ENCODE data around the gene ZDHHC7.

Gene ZDHHC7

DNA sequence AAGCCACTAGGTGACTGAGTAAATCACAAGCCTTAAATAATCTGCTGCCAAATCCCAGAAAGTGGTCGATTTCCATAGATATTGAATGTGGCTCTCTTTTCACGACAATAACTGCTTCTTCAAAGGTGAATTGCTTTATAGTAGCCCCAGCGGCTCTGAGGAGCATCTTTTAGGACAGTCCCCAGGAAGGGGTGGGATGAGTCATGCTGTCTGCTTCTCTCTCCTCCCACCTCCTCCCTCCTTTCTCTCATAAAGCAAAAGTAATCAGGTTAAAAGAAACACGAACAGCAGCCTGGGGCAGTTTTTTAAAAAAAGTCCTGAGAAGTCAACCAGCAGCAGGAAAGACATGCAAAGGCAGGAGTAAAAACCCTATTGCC is 18.1 kb upstream of the ZDHHC7 start:
- Histone ChIP-seq H3K27me3 (ENCODE audit: low read depth, low read length) (no peaks in the 10 kb centered on the region), H3K4me1 (ENCODE audit: control insufficient read depth in 1 of 2, insufficient read depth in 2 of 2, low read length in 2 of 2) (peaks cover 19 to 22% of the 10 kb centered on the region in 2 donors), H3K4me3 (ENCODE audit: low read depth in 1 of 2, low read length in 2 of 2) (peak overlapping the region; percentile 72 to 83), H3K36me3 (ENCODE audit: control insufficient read depth in 1 of 2, insufficient read depth in 2 of 2, low read length in 2 of 2) (peaks cover 0 to 11% of the 10 kb centered on the region in 2 donors), H3K27ac (ENCODE audit: low read length) (peak overlapping the region; percentile 72), H3K9me3 (ENCODE audit: control insufficient read depth in 1 of 2, low read length in 2 of 2) (no peaks in the 10 kb centered on the region)

DNA sequence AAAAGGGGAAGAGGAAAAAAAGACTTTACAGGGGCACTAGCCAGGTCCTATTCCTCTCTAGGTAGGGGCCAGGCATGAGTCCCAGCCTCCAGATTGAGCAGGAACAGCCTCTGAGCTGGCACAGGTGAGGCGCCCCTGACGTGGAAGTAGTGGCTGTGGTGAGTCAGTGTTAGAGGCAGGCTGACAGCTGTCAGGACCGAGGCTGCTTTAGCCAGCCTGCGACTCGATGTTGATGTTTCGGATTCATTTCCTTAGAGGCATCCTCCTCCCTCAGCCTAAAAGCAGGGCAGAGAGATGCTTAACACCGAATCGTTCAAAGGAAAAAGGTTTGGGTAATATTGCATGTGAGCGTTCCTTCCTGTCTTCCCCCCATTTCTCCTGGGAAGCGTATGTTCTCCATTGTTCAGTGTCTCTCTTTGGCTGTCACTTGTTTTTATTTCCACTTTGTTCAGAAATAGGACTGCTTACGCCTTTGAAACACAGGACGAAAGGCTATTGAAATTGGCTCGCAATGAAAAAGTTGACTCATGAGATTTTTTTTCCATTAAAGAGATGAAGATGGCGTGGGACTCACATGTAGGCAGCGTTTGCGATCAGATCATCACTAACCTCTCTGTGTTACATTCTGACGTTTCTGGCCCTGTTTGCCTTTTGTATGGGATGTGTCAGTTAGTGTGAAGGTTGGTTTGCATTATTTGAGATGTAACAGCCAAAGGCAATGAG is 17.5 kb upstream of the ZDHHC7 start:
- H3K27ac ChIP-seq (ENCODE audit: low read length), result peak overlapping the region; percentile 72

DNA sequence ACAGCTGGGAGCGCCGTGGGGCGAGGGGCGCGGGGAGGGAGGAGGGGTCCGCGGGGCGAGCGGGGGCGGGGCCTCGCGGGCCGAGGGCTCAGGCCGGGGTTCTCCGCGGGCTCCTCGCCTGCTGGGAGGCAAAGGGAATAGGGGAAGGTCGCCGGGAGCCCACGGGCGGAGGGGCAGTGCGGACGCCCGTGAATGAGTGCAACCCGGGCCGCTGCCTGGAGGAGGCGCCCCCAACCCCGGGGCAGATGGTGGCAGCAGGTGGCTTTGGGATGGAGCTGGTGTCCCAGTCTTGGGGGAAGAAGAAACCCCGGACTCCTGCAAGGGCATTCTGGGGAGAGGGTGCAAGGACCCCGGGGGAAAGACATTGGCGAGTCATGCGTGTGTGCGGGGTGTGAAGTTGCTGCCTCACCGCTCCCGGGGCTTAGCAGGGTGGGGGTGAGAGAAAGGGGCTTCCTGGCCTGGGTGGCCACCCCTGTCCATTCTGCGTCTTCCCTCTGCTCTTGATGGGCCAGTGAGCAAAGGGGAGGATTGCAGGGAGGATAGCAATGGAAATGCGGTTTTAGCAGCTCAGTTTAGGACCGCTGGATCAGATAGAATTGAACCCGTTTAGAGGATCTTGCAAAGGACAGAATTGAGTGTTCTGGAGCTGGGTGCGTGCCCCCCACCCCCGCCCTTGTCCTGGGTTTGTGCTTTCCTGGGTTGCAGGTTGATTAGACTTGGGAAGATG is 16.8 kb upstream of the ZDHHC7 start:
- Histone ChIP-seq H3K36me3 (ENCODE audit: control insufficient read depth in 1 of 2, insufficient read depth in 2 of 2, low read length in 2 of 2) (peaks cover 0 to 9% of the 10 kb centered on the region in 2 donors), H3K4me3 (ENCODE audit: low read depth in 1 of 2, low read length in 2 of 2) (peak overlapping the region; percentile 72 to 83), H3K9me3 (ENCODE audit: control insufficient read depth in 1 of 2, low read length in 2 of 2) (no peaks in the 10 kb centered on the region), H3K4me1 (ENCODE audit: control insufficient read depth in 1 of 2, insufficient read depth in 2 of 2, low read length in 2 of 2) (peaks cover 19 to 22% of the 10 kb centered on the region in 2 donors), H3K27me3 (ENCODE audit: low read depth, low read length) (no peaks in the 10 kb centered on the region), H3K27ac (ENCODE audit: low read length) (peak overlapping the region; percentile 72)

More for the DNA sequence above, 17.5 kb upstream of the ZDHHC7 start:
- Histone ChIP-seq H3K36me3 (ENCODE audit: control insufficient read depth in 1 of 2, insufficient read depth in 2 of 2, low read length in 2 of 2) (peaks cover 0 to 11% of the 10 kb centered on the region in 2 donors), H3K4me1 (ENCODE audit: control insufficient read depth in 1 of 2, insufficient read depth in 2 of 2, low read length in 2 of 2) (peaks cover 19 to 22% of the 10 kb centered on the region in 2 donors), H3K4me3 (ENCODE audit: low read depth in 1 of 2, low read length in 2 of 2) (peak overlapping the region; percentile 72 to 83), H3K9me3 (ENCODE audit: control insufficient read depth in 1 of 2, low read length in 2 of 2) (no peaks in the 10 kb centered on the region), H3K27me3 (ENCODE audit: low read depth, low read length) (no peaks in the 10 kb centered on the region)

DNA sequence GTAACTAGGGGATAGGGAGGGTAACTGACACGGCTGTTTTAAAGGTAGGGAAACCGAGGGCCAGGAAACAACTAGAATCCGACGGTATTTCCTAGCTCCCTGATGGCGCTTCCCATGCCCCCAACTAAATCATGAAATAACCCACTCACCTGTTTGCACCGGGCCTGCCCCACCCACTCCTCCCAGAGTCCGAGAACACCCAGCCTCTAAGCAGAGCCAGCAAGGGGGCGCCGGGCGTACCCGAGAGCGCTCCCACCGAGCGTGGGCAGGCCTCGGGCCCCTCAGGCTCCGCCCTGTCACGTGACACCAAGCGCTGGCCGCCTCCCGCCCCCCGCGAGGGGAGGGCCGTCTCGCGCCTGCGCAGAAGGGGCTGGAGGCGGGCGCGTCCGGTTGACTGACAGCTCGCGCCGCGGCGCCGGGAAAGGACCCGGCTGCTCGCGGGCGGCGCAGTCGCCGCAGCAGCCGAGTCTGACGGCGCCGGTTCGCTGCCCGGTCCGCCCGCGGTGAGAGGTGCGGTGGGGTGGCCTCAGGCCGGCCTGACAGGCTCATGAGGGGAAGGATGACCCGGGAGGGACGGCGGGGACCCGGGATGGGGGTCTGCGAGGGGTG is 16.1 kb upstream of the ZDHHC7 start, which contains the start of gene KIAA0513:
TSS of gene KIAA0513 (plus strand) at position 447 of the 609 bp plus-strand sequence. CDS start 39,277 bp downstream, outside the sequence.
- H3K36me3 ChIP-seq (ENCODE audit: control insufficient read depth in 1 of 2, insufficient read depth in 2 of 2, low read length in 2 of 2), result peaks cover 0 to 7% of the 10 kb centered on the region in 2 donors
- H3K27me3 ChIP-seq (ENCODE audit: low read depth, low read length), result no peaks in the 10 kb centered on the region
- H3K4me3 ChIP-seq (ENCODE audit: low read depth in 1 of 2, low read length in 2 of 2), result peak within 1 kb of the TSS; percentile 77 to 83
- H3K27ac ChIP-seq (ENCODE audit: low read length), result peak within 1 kb of the TSS; percentile 87
- H3K9me3 ChIP-seq (ENCODE audit: control insufficient read depth in 1 of 2, low read length in 2 of 2), result no peaks in the 10 kb centered on the region
- peaks cover 19 to 22% of the 10 kb centered on the region in 2 donors for H3K4me1 ChIP-seq (ENCODE audit: control insufficient read depth in 1 of 2, insufficient read depth in 2 of 2, low read length in 2 of 2)

DNA sequence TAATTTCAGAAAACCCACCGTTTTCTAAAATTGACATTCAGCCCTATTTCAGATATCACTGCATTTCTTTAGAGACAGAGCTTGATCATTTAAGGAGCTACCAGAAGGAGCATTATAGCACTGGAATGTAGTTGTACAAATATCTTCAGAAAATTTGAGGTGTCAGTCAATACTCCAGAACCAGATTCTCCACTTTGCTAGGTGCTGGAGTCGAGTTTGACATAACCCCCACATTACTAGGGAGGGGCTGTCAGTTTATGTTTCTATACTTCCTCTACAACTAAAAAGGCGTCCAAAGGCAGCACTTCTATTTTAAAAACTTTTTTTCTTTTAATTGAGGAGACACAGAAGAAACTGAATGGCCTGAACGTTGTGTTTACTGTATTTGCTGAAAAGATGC is 15.4 kb upstream of the ZDHHC7 start:
- peaks cover 19 to 22% of the 10 kb centered on the region in 2 donors for H3K4me1 ChIP-seq (ENCODE audit: control insufficient read depth in 1 of 2, insufficient read depth in 2 of 2, low read length in 2 of 2)
- peak overlapping the region; percentile 77 to 83 for H3K4me3 ChIP-seq (ENCODE audit: low read depth in 1 of 2, low read length in 2 of 2)
- H3K27me3 ChIP-seq (ENCODE audit: low read depth, low read length), result no peaks in the 10 kb centered on the region
- H3K9me3 ChIP-seq (ENCODE audit: control insufficient read depth in 1 of 2, low read length in 2 of 2), result no peaks in the 10 kb centered on the region
- H3K27ac ChIP-seq (ENCODE audit: low read length), result no peak overlapping the region
- H3K36me3 ChIP-seq (ENCODE audit: control insufficient read depth in 1 of 2, insufficient read depth in 2 of 2, low read length in 2 of 2), result no peaks in the 10 kb centered on the region

DNA sequence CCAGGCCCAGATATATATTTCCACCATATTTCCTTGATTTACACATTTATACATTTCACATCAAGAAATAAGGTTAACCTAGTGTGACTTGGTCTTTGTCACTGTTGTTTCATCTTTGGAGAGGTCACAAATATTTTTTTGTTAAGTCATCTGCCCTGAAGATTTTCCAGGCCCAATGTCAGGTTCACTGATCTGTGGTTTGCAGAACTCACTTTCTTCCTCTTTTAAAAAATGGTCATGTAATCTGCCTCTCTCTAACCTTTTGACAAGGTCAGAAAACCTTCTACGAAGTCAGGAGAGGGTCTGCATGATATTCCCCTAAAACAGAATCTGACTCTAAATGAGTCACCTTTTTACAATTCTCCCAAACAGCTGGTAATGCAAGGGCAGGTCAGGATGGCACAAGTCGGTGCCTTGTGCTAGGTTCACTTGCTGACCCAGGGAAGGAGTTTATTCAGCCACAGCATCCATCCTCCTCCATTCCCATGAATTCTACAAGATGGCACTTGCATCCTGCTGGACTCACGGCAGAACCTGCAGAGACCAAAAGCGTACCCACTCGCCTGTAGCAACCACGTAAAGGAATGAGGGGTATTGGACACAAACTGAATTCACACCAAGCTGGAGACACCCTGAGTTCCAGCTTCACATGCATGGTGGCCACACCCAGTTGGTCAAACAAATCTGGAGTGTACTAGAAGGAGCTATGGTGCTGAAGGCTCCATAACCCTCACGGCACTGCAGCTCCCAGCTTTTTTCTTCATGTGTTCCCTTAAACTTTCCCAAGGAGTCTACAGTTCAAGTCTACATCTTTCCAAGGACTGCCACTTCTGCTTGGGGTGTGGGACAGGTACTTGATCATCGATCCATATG is 14.7 kb upstream of the ZDHHC7 start:
- H3K4me1 ChIP-seq (ENCODE audit: control insufficient read depth in 1 of 2, insufficient read depth in 2 of 2, low read length in 2 of 2), result peaks cover 19 to 22% of the 10 kb centered on the region in 2 donors
- H3K9me3 ChIP-seq (ENCODE audit: control insufficient read depth in 1 of 2, low read length in 2 of 2), result no peaks in the 10 kb centered on the region
- H3K27me3 ChIP-seq (ENCODE audit: low read depth, low read length), result no peaks in the 10 kb centered on the region
- no peaks in the 10 kb centered on the region for H3K36me3 ChIP-seq (ENCODE audit: control insufficient read depth in 1 of 2, insufficient read depth in 2 of 2, low read length in 2 of 2)
- H3K27ac ChIP-seq (ENCODE audit: low read length), result no peak overlapping the region
- H3K4me3 ChIP-seq (ENCODE audit: low read depth in 1 of 2, low read length in 2 of 2), result peak overlapping the region in 1 of 2 donors; percentile 77

DNA sequence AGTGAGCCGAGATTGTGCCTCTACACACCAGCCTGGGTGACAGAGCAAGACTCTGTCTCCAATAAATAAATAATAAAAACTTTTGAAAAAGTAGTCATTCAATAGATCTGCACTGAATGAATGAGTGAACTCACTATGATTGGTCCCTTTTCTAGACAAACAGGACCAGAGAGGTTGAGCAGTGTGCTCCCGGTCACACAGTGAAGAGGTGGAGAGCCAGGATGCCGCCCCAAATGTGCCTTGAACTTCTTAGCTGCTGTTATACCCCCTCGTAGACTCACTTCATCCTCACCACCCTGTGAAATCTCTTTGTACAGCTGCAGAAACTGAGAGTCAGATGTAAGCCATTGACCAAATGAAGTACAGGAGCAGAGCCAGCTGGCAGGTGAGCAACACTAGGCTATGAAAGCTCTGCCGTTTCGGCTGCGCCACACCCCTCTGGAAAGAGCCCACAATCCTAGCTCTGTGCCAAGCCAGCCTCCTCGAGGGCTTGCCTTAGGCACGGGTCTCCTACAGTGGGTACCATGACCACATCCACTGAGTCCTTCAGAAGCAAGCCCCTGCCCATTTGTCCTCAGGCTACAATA is 8.4 kb upstream of the ZDHHC7 start:
- H3K4me1 ChIP-seq (ENCODE audit: control insufficient read depth in 1 of 2, insufficient read depth in 2 of 2, low read length in 2 of 2), result peaks cover 0 to 6% of the 10 kb centered on the region in 2 donors
- no peak overlapping the region for H3K4me3 ChIP-seq (ENCODE audit: low read depth in 1 of 2, low read length in 2 of 2)
- H3K36me3 ChIP-seq (ENCODE audit: control insufficient read depth in 1 of 2, insufficient read depth in 2 of 2, low read length in 2 of 2), result no peaks in the 10 kb centered on the region
- H3K27ac ChIP-seq (ENCODE audit: low read length), result no peak overlapping the region
- H3K9me3 ChIP-seq (ENCODE audit: control insufficient read depth in 1 of 2, low read length in 2 of 2), result no peaks in the 10 kb centered on the region
- no peaks in the 10 kb centered on the region for H3K27me3 ChIP-seq (ENCODE audit: low read depth, low read length)

DNA sequence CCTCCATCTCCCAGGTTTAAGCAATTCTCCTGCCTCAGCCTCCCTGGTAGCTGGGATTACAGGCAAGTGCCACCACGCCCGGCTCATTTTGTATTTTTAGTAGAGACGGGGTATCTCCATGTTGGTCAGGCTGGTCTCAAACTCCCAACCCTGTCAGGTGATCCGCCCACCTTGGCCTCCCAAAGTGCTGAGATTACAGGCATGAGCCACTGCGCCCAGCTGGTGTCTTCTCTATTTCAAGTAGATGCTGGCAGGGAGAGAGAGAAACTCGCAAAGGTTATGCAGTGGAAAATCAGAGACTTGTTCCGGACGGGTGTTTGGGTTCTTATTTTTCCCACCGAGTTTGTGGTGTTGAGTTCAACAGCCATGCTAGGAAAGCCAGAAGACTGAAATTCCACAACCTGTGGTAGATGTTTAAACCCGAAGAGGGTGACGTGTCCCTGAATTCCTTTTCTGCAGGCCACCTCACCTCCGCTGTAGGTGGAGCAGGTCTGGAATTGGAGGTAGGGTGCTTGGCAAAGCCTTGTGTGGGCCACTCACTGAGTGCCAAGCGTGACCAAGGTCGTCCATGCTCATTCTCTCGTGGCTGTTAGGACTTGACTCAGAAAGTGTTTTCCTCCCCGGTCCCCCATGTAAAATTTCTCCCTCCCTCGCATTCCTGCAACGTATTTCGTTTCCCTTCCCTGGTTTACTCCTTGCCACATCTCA is 7.3 kb upstream of the ZDHHC7 start:
- no peaks in the 10 kb centered on the region for H3K27me3 ChIP-seq (ENCODE audit: low read depth, low read length)
- H3K9me3 ChIP-seq (ENCODE audit: control insufficient read depth in 1 of 2, low read length in 2 of 2), result no peaks in the 10 kb centered on the region
- peaks cover 0 to 6% of the 10 kb centered on the region in 2 donors for H3K4me1 ChIP-seq (ENCODE audit: control insufficient read depth in 1 of 2, insufficient read depth in 2 of 2, low read length in 2 of 2)
- H3K36me3 ChIP-seq (ENCODE audit: control insufficient read depth in 1 of 2, insufficient read depth in 2 of 2, low read length in 2 of 2), result no peaks in the 10 kb centered on the region
- H3K4me3 ChIP-seq (ENCODE audit: low read depth in 1 of 2, low read length in 2 of 2), result no peak overlapping the region
- no peak overlapping the region for H3K27ac ChIP-seq (ENCODE audit: low read length)

DNA sequence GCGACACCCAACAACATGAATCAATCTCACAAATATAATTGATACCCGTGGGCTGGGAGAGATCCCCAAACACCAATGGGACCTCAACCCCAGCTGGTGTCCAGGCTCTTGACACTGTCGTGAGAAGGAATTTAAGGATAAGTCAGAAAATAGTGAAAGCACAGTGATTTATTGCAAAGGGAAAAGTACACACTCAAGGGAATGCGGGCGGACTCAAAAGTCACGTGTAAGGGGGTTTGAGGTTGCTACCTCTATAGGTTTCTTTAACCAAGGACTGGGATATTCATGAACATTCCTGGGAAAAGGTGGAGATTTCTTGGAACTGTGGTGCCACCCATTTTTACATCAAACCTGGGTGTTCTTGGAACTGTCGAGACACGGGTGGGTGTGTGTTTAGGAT is 6.3 kb upstream of the ZDHHC7 start:
- Histone ChIP-seq H3K9me3 (ENCODE audit: control insufficient read depth in 1 of 2, low read length in 2 of 2) (no peaks in the 10 kb centered on the region), H3K36me3 (ENCODE audit: control insufficient read depth in 1 of 2, insufficient read depth in 2 of 2, low read length in 2 of 2) (no peaks in the 10 kb centered on the region), H3K4me3 (ENCODE audit: low read depth in 1 of 2, low read length in 2 of 2) (no peak overlapping the region), H3K27ac (ENCODE audit: low read length) (no peak overlapping the region), H3K27me3 (ENCODE audit: low read depth, low read length) (no peaks in the 10 kb centered on the region), H3K4me1 (ENCODE audit: control insufficient read depth in 1 of 2, insufficient read depth in 2 of 2, low read length in 2 of 2) (peaks cover 0 to 6% of the 10 kb centered on the region in 2 donors)

DNA sequence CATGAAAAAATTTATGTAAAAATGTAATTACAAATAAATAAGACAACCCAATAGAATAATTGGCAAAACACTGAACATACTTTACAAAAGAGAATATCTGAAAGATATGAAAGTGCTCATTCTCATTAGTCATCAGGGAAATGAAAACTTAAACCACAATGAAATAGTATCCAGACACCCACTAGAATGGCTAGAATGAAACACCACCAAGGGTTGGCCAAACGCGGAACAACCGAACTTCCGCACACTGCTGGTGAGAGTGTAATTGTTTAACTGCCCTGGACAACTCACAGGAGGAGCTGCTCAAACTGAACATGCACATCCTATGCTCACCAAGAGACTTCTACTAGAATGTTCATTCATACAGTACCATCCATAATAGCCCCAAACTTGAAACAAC is 5.8 kb upstream of the ZDHHC7 start:
- H3K4me3 ChIP-seq (ENCODE audit: low read depth in 1 of 2, low read length in 2 of 2), result no peak overlapping the region
- H3K27me3 ChIP-seq (ENCODE audit: low read depth, low read length), result no peaks in the 10 kb centered on the region
- peaks cover 0 to 6% of the 10 kb centered on the region in 2 donors for H3K4me1 ChIP-seq (ENCODE audit: control insufficient read depth in 1 of 2, insufficient read depth in 2 of 2, low read length in 2 of 2)
- H3K36me3 ChIP-seq (ENCODE audit: control insufficient read depth in 1 of 2, insufficient read depth in 2 of 2, low read length in 2 of 2), result no peaks in the 10 kb centered on the region
- H3K9me3 ChIP-seq (ENCODE audit: control insufficient read depth in 1 of 2, low read length in 2 of 2), result no peaks in the 10 kb centered on the region
- no peak overlapping the region for H3K27ac ChIP-seq (ENCODE audit: low read length)

All from muscle layer of duodenum (tissue), 2 donors.